IPS-11a (cell line): ENCODE results near the gene ASB13.
"Not testable (repeated sequence)": the region's sequence is repeated elsewhere in the genome, so short reads cannot be mapped to it uniquely, and the experiment has no call there.

Experiments used
- H3K4me3 ChIP-seq: one replicate; pipeline ENCODE4 v1.5.1; 2013; ENCODE audit warnings: low read depth, low read length, control low read depth

The ASB13 gene

DNA sequence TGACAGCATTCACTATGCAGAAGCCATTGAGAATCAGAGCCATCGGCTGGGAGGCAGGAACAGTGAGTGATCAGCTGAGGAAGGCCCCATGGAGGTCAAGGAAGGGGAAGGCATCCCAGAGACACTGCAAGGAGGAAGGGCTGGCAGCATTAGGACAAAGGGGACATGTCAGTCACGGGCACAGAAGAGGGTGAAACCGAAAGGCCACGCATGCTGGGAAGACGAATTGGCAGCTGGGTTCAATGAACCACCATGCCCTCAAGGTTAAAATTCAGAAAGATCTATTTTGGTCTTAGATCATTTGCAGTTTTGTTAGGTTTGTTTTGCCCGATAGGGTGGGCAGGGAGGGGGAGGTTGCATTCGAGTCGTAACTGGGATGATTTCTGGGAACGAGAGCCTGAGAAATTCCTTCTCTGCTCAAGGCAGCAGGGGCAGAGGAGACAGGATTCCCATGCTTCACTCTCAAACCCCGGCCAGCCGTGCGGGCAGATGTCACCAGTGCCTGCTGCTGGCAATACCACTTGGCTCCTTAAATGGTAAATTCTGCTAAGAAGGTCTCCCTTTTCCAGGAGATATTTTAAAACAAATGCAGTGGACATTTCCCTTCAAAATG, 57.7 kb downstream of the ASB13 start:
- H3K4me3 ChIP-seq, result no peak overlapping the region

DNA sequence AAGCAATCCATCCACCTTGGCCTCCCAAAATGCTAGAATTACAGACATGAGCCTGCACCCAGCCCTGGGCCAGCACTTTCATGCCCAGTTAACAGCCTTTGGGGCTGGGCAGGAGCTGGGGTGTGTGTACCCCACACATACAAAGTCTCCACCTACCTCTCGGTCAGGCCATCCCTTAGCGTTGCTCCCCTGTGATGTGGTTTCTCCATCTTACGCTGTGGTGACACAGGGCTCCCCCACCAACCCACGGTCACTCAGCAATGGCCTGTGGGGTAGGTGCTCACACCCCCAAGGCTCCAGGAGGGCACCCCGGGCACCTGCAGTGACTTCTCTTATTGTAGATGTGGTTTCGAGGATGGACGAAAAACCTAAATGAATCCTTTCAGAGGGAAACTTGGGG, 58.8 kb downstream of the ASB13 start:
- no peak overlapping the region for H3K4me3 ChIP-seq

DNA sequence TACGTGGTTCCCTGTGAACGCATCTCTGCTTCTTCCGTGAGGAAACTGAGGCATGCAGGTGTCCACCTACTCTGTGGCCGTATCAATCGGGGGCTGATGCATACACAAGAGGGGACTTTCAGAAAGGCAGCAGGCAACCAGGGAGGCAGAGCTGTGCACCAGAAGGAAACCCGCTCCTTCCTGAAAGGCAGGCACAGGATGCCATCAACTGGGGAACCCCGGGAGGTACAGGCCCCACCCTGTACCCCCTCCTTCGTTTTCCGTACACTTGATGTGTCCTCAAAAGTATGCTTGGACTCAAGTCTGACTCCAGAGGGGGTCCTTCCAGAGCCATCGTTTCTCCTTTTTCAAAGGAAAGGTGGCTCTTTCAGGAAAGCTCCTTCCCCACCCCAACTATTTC, 59.5 kb downstream of the ASB13 start:
- H3K4me3 ChIP-seq, result no peak overlapping the region

DNA sequence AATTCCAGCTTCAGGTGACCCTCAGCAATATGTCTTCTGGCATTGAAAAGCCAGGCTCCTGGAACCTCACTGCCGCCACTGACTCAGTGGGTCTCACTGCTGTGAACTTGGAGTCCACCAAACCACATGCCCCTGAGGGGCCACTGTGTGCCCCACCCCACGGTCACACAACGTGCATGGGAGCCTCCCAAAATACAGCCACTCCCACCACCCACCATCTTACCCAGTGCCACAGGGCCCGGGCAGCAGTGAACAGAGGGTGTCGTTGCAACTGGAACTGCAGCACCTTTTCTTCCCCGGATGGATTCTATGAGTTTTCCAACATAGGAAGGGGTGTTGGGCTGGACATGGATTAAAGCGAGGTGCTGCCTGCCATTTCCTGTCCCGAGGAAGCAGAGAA, 60.1 kb downstream of the ASB13 start:
- H3K4me3 ChIP-seq, result no peak overlapping the region

DNA sequence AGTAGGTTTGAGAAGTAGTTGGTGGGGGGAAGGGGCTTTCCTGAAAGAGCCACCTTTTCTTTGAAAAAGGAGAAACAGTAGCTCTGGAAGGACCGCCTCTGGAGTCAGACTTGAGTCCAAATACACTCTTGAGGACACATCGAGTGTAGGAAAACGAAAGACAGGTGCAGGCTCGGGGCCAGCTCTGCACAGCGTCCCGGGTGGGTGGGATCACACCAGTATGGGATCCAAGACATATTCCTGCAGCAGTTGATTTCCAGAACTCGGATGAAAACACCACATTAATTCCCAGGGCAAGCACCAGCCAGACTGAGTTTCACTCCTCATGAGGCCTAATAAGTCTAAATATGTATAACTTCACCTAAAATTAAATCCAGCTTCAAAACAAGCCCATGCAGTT, 61.4 kb downstream of the ASB13 start:
- no peak overlapping the region for H3K4me3 ChIP-seq

DNA sequence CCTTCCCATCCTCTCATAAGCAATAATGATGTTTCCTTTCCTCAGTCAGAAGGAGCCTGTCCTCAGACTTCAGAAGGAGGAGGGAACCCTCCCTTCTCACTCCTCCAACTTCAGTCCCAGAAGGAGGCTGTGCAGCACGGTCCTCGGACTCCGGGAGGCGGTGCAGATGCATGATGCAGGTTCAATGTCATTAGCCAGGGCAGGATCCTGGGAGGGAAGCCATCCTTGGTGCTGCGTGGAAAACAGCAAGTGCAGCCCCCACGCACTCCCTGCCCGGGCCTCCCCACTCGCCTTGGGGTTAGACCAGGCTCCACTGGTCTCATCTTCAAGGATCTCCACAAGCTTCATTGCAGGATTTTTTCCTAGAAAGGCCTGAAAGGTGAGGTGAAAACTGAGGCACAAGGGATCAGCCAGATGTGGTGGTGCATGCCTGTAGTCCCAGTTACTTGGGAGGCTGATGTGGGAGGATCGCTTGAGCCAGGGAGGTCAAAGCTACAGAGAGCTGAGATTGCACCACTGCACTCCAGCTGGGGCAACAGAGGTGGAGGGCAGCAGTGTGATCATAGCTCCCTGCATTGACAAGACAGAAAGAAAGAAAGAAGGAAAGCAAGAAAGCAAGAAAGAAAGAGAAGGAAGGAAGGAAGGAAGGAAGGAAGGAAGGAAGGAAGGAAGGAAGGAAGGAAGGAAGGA, 62.0 kb downstream of the ASB13 start:
- H3K4me3 ChIP-seq, result no peak overlapping the region

DNA sequence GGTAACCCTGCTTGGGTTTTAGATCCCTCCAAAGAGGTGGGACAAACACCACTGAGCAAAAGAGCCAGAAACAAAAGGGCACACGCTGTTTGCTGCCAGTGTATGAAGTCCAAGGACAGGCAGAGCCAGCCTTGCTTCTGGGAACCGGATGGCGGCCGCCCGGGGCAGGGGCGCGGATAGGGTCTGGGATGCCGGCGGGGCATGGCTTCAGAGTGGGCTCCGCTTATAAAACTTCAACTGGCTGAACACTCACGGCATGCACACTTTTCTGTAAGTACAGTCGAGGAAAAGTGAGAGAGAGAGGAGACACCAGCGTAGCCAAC, 62.6 kb downstream of the ASB13 start:
- no peak overlapping the region for H3K4me3 ChIP-seq

DNA sequence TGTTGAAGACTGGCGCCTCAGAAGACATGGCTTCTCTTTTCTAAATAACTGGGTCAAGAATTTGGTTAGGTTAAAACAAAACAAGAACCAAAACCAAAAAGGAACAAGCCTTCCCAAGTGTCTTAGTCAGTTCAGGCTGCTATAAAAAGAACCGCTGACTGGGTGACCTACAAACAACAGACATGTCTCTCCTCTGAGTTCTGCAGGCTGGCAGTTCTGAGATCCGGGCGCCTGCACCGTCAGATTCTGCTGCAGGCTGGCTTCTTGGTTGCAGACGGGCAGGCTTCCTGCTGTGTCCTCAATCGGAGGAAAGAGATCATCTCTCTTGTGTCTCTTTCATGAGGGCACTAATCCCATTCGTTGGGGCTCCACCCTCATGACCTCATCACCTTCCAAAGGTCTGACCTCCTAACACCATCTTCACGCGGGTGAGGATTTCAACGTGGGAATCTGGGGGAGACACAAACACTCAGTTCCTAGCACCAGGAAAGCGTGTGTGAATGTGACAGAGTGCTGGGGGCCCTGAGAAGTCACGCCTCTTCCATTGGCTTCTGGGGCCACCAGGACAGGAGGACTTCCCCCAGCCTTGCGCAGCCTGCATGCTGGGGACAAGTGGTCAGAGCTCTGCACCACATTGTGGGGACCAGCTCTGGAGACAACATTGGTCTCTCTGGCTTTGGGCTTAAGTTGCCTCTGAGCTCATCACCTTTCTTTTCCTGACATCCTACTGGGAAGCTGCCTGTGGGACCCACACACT, 63.1 kb downstream of the ASB13 start:
- no peak overlapping the region for H3K4me3 ChIP-seq

DNA sequence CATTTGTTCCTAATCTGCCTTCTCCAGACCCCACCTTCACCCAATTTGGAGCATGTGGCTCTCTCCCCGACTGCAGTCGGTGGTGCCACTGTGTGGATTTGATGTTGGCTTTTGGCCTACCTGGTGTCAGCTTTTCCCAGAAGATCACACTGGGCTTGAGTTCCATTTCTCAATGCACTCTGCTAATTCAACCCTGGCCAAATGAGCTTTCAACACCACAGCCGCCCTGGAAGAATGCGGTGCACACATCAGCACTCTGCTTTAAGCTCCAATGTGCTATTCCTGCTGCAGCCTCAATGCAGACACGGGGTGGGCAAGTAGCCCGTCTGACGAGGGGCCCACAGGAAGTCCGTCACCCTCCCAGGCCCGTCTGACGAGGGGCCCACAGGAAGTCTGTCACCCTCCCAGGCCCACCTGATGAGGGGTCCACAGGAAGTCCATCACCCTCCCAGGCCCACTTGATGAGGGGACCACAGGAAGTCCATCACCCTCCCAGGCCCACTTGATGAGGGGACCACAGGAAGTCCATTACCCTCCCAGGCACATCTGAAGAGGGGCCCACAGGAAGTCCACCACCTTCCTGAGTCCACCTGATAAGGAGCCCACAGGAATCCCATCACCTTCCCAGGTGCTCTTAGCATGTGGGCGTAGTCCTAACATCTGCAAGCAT, 64.4 kb downstream of the ASB13 start:
- H3K4me3 ChIP-seq, result no peak overlapping the region

DNA sequence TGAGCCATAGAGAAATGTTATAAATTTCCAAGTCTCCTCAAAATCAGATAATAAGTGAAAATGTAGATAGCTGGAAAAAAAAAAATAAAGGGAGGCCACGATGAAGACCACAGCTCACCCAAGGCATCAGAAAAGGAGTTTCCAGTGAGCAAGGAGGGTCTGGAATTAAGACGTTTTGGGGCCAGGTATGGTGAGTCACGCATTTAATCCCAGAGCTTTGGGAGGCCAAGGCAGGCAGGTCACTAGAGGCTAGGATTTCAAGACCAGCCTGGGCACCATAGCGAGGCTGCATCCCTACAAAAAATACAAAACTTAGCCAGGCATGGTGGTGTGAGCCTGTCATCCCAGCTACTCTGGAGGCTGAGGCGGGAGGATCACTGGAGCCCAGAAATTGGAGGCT, 65.5 kb downstream of the ASB13 start:
- no peak overlapping the region for H3K4me3 ChIP-seq

DNA sequence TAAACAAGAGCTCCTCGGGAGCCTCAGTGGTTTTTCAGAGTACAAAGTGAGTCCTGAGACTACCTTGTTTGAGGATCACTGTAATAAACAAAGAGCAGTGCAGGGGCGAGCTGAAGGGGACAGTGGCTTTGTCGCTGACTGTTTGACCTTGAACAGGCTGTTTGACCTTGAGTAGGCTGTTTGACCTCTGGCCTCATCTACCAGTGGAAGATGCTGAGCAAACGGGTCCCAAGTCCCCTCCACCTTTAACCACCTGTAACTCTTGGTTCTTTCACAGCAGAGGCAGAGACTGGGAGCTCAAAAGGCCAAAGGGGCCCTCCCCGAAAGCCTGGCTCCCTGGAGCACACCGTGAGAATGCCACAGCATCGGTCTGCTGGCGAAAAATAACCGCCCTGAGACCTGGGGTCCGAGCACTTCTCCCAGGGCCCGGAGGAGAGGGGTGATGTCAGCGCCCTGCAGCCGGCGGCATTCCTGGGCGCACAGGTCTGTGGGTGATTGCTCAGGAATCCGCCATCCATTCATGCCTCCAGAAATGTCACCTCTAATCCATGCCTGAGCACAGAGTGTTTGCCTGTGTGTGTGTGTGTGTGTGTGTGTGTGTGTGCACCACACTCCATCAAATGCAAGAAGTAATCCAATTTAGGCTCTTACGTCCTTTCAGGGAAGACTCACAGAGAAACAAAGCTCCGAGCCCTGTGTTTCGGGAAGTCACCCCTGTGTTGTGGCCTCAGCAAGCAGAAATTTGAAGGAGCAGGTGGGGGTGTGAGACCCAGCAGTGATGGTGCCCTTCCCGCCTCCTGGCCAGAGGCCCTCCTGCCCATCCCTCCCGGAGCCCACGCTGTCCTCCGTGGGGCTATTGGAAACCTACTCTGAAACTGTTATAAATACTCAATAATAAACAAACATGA, 66.5 kb downstream of the ASB13 start:
- no peak overlapping the region for H3K4me3 ChIP-seq

DNA sequence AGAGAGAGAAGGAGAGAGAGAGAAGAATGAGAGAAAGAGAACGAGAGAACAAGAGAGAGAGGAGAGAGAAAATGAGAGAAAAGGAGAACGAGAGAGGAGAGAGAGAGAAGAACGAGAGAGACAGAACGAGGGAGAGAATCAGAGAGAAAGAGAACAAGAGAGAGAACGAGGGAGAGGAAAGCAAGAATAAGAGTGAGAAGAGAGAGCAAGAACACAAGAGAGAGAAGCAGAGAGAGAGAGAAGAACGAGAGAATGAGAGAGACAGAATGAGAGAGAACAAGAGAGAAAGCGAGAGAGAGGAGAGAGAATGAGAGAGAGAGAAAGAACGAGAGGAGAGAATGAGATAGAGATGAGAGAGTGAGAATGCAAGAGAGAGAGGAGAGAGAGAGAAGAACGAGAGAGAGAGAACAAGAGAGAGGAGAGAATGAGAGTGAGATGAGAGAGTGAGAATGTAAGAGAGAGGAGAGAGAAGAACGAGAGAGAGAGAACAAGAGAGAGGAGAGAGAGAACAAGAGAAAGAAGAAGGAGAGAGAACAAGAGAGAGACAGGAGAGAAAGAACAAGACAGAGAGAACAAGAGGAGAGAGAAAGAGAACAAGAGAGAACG, 68.2 kb downstream of the ASB13 start:
- no peak overlapping the region for H3K4me3 ChIP-seq

DNA sequence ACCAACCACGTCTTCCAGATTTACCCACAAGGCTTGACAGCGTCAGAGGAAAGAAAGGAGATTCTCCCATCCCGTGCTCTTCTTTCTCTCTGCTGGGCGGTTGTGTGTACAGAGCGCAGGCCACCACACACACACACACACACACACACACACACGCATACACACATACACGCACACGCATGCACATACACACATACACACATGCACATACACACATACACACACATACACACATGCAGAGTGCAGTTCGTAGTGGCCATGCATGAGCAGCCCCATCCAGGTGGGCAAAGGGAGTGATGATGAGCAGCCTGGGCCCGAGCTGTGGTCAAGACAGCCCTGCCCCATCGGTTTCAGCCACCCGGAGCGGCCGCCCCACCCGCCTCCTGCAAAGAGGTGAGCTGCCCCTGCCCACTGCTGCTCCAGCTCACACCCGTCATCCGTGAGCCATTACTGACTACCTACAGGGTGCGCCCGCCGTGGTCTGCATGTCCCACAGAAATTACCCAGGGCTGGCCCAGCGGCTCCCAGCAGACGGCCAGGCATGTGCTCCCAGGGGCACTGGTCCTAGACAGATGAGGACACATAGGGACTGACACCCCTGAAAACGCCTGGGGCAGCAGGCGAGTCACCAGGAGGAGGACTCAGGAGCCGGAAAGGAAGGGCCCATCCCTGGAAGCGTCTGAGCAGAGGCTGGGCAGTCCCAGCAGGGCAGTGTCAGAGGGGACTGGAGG, 69.6 kb downstream of the ASB13 start:
- H3K4me3 ChIP-seq, result no peak overlapping the region

DNA sequence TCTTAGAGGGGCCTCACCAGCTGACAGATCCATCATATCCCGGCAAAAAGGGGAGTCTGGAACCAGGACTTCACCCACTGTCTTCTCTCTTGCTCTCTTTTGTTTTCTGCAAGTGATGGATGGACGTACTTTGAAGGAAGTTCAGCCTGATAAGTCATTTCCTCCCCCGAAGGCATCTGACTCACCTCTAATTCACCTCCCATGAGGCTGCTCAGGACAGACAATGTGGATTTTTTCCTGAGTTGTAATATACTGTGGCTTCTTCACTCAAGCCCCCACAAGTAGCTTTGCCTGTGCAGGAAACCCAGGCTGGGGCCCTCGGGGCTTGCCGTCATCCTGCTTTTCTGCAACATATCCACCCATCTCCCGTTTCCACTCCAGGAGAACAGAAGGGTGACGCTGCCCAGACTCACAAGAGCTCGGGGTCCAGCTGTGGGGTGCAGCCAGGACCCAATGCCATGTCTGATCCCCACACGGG, 70.4 kb downstream of the ASB13 start:
- no peak overlapping the region for H3K4me3 ChIP-seq

DNA sequence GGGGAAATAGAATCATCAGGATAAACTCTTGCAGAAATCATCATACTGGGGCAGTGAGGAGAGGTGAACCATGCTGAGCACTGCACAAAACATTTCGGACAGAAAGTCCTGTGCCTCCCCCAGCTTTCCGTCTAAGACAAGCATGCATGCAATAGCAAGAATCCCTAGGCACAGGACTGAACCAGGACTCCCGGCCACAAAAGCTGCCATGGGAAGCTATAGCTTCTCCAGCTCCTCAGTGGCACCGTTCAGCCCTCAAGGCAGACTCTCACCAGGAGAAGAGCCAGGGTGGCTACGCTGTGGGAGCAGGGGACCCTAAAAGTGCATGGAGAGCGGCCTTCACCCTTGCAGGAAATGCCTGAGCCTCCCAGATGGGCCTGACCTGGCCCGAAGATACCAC, 70.8 kb downstream of the ASB13 start:
- no peak overlapping the region for H3K4me3 ChIP-seq

DNA sequence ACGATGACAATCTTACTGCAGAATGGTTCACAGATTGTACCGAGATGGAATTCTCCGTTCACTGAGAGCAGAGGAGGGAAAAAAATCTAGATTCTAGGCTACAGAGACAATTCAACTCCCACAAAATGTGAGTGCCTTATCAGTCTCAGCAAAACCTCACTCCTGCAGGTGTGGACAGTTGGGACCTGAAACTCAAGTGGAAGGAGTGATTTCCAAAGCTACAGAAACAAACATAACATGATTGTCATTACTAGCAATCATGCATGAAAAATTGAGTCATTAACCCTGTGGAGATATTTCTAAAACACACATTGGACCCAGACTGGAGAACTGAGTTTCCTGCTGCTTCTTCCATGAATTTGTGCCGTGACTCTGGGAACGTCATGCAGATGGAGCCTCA, 71.3 kb downstream of the ASB13 start:
- H3K4me3 ChIP-seq, result no peak overlapping the region

DNA sequence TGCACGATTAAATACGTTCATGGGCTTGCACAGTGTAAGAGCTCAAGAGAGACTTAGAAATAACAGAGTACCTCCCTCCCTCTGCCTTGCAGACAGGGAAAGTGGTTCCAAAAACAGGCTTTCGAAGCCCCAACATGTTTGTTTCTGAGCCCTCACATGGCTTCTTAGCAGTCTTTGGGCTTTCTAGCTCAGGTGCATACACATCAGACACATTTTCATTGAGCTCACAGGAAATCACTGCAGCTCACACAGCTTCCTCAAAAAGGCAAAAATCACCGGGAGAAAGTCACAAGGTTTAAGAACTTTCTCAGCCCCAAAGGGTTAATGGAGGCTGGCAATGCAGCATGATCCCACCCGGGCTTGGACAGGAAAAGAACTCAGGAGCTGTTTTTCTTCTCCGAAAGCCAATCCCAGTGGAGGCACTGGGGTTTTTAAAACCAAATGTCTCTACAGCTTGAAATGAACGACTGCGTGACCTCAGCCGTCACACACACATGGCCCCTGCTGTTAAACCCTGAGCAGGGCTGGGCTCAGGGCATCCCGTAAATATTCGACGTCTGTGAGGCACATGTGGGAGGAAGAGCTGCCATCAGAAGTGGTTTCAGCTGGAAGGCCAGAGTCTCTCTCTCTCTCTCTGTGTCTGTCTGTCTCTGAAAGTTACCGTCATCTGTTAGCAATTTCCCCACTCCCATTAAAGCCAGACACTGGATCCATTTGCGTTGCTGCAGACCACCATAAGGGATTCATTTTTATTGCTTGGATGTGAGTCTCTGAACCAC, 71.9 kb downstream of the ASB13 start:
- H3K4me3 ChIP-seq, result no peak overlapping the region

DNA sequence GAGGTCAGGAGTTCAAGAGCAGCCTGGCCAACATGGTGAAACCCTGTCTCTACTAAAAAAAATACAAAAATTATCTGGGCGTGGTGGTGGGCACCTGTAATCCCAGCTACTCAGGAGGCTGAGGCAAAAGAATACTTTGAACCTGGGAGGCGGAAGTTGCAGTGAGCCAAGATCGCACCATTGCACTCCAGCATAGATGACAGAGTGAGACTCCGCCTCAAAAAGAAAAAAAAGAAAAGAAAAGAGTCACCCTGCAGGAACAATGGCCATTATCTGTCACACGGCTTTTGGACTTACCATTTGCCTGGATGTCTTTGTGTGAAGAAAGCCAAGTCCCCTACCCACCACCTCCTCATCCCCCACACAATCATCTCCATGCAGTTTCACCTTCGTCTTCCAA, 73.0 kb downstream of the ASB13 start:
- H3K4me3 ChIP-seq, result not testable (repeated sequence)

DNA sequence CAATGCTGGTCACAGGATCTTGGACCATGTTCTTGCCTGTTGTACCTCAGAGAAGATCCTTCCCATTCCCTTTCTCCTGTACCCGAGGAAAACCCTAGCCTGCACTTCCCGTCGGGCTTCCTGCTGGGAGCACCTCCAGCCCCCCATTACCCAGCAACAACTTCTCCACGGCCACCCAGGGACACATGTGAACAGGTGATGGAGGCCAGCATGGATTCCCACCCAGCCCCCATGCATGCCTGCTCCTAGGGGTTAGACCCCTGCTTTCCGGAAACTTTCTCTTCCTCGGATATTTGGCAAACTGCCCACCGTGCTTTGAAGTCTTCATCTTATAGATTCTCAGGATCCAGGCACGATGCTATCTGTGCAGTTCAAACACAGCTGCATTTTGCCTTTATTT, 74.3 kb downstream of the ASB13 start:
- no peak overlapping the region for H3K4me3 ChIP-seq
